Body of pancreas (tissue), 4 donors: ENCODE data around the gene TPST1. TPM values are rescaled to one million over a fixed set of nuclear protein-coding genes. Genes with fewer than 3 reads are reported as not detected.

Experiments
- ATAC-seq: fragments of 150-250 bp; one replicate; pipeline ENCODE4 v1.9.1; 2016
- DNase-seq, 4 donors: peaks; one replicate each; pipeline ENCODE4 v3.0.0-alpha.2; 2019
- H3K27ac ChIP-seq, 4 donors: fragments of 200-600 bp; sonication (generic); 1 replicate in 3 of 4; 2 replicates in 1 of 4; pipeline versions ENCODE4 v1.5.1 to v1.6.1; 2016 to 2019; ENCODE audit warnings: mild to moderate bottlenecking in 1 of 4, mixed read lengths in 1 of 4, moderate library complexity in 1 of 4
- H3K27me3 ChIP-seq, 2 donors: fragments of 200-600 bp; sonication (generic); one replicate each; pipeline ENCODE4 v1.6.0; 2016; ENCODE audit warnings: mild to moderate bottlenecking in 1 of 2
- H3K36me3 ChIP-seq, 2 donors: fragments of 200-600 bp; sonication (generic); replicated peaks in 1 of 2; 2 replicates each; pipeline ENCODE4 v1.5.1; 2016; ENCODE audit warnings: low read depth in 2 of 2; ENCODE audit not compliant: insufficient read depth in 1 of 2
- H3K4me1 ChIP-seq: fragments of 200-600 bp; sonication (generic); one replicate; pipeline ENCODE4 v1.6.0; 2016
- H3K4me3 ChIP-seq, 2 donors: fragments of 200-600 bp; sonication (generic); 1 replicate in 1 of 2; 2 replicates in 1 of 2; pipeline ENCODE4 v1.5.1; 2016 to 2019
- H3K9me3 ChIP-seq, 3 donors: fragments of 200-600 bp; sonication (generic); 1 replicate in 2 of 3; 2 replicates in 1 of 3; pipeline ENCODE4 v1.5.1; 2016
- CTCF ChIP-seq, 7 experiments: fragments of 450-650 bp in 4 of 7; fragments of 200-600 bp in 3 of 7; sonication (generic) in 3 of 7; IDR thresholded peaks; one replicate each; pipeline ENCODE4 v1.5.1; 2016 to 2019; ENCODE audit warnings: antibody characterized with exemption in 7 of 7
- POLR2A ChIP-seq, 3 donors: fragments of 450-650 bp; IDR thresholded peaks; one replicate each; pipeline ENCODE4 v1.6.1; 2016; ENCODE audit warnings: antibody characterized with exemption in 3 of 3, mild to moderate bottlenecking in 2 of 3
- WGBS, 2 donors: methylation state at CpG; one replicate each; pipeline ENCODE4 v1.1.5; 2017; 5-methylcytosine and 5-hydroxymethylcytosine counted together
- intact Hi-C: fragments of 100-400 bp; cut with DNase I; formaldehyde crosslinking; loops from one replicate; pipeline ENCODE4 v1.15.1; 2023
- total RNA-seq, 2 donors: library from RNA; depleted of rRNA; stranded (reverse); fragments of >200 nt; gene quantifications; one replicate each; pipeline ENCODE4 v1.1.0, GENCODE V29; 2016

Gene TPST1
- total RNA-seq, 2 donors from 2014 or later: 12.5 to 16.5 TPM

- DNase-seq: no peak
- 78 to 84% methylated on average over 3 of the region's 3 CpGs for WGBS, 2 donors
- Histone ChIP-seq H3K4me1 (no peaks in the 10 kb centered on the region), H3K4me3 (no peak overlapping the region), H3K27me3 (no peaks in the 10 kb centered on the region), H3K27ac (no peak overlapping the region), H3K9me3 (no peaks in the 10 kb centered on the region), H3K36me3 (no peaks in the 10 kb centered on the region)
- TF ChIP-seq POLR2A (IDR thresholded peaks at IDR 0.05) (no peak), CTCF (IDR thresholded peaks at IDR 0.05) (no peak)
- intact Hi-C loops: no loop called here
- ATAC-seq: no peak
Observed at GRCh38 chr7:66250711-66251110, 45.6 kb downstream of the TPST1 start.

GRCh38 chr7:66255534-66256100 is 50.5 kb downstream of the TPST1 start:
- H3K27me3 ChIP-seq: no peaks in the 10 kb centered on the region
- peak overlapping the region in 2 of 4 donors; percentile 2 to 50 for H3K27ac ChIP-seq
- no peaks in the 10 kb centered on the region for H3K36me3 ChIP-seq
- H3K4me1 ChIP-seq: peaks cover 8% of the 10 kb centered on the region
- no peak overlapping the region for H3K4me3 ChIP-seq
- H3K9me3 ChIP-seq: no peaks in the 10 kb centered on the region
- DNase-seq (no peak), ATAC-seq (no peak)
- intact Hi-C loops: no loop called here
- TF ChIP-seq CTCF (IDR thresholded peaks at IDR 0.05) (no peak), POLR2A (IDR thresholded peaks at IDR 0.05) (no peak)

- H3K9me3 ChIP-seq: no peaks in the 10 kb centered on the region
- no peak overlapping the region for H3K27ac ChIP-seq
- no peaks in the 10 kb centered on the region for H3K27me3 ChIP-seq
- WGBS, 2 donors: 20 to 56% methylated on average over 1 of the region's 1 CpG
- intact Hi-C loops: no loop called here
- TF ChIP-seq POLR2A (IDR thresholded peaks at IDR 0.05) (no peak), CTCF (IDR thresholded peaks at IDR 0.05) (no peak)
- H3K36me3 ChIP-seq: no peaks in the 10 kb centered on the region
- H3K4me1 ChIP-seq: peaks cover 8% of the 10 kb centered on the region
- H3K4me3 ChIP-seq: no peak overlapping the region
- ATAC-seq: no peak
- DNase-seq: no peak
Observed at GRCh38 chr7:66256281-66256680, 51.1 kb downstream of the TPST1 start.

- DNase-seq (no peak), ATAC-seq (no peak)
- Histone ChIP-seq H3K27ac (no peak overlapping the region), H3K36me3 (no peaks in the 10 kb centered on the region), H3K4me1 (peaks cover 8% of the 10 kb centered on the region), H3K27me3 (no peaks in the 10 kb centered on the region), H3K9me3 (no peaks in the 10 kb centered on the region), H3K4me3 (no peak overlapping the region)
- TF ChIP-seq POLR2A (IDR thresholded peaks at IDR 0.05): no peak
- TF ChIP-seq CTCF (IDR thresholded peaks at IDR 0.05): no peak
- intact Hi-C loops: no loop called here
- 73 to 79% methylated on average over 4 of the region's 4 CpGs for WGBS, 2 donors
Observed at GRCh38 chr7:66257481-66257880, 52.3 kb downstream of the TPST1 start.

- peaks cover 8% of the 10 kb centered on the region for H3K4me1 ChIP-seq
- ATAC-seq (no peak), DNase-seq (no peak)
- H3K27ac ChIP-seq: no peak overlapping the region
- H3K36me3 ChIP-seq: no peaks in the 10 kb centered on the region
- intact Hi-C loops: no loop called here
- 57 to 70% methylated on average over 5 of the region's 5 CpGs for WGBS, 2 donors
- TF ChIP-seq CTCF (IDR thresholded peaks at IDR 0.05): no peak
- TF ChIP-seq POLR2A (IDR thresholded peaks at IDR 0.05): no peak
- no peak overlapping the region for H3K4me3 ChIP-seq
- no peaks in the 10 kb centered on the region for H3K27me3 ChIP-seq
- no peaks in the 10 kb centered on the region for H3K9me3 ChIP-seq
Observed at GRCh38 chr7:66258409-66258808, 53.3 kb downstream of the TPST1 start.
